Immature natural killer cell (primary cell): ENCODE results near the gene FOLR3. TPM values are rescaled to one million over a fixed set of nuclear protein-coding genes. Genes with fewer than 3 reads are reported as not detected.
A peak's percentile ranks its signal among the peaks of the same experiment; 100 is the strongest.
"Not testable (repeated sequence)": the region's sequence is repeated elsewhere in the genome, so short reads cannot be mapped to it uniquely, and the experiment has no call there.

Source experiments
- DNase-seq, 3 donors: peaks; one replicate each; pipeline ENCODE4 v3.0.0; 2022; ENCODE audit warnings: mixed read lengths in 1 of 3
- H3K27ac Mint-ChIP-seq, 6 donors: one replicate each; pipeline ENCODE4 v1.8.0; 2020; ENCODE audit warnings: mixed read lengths in 6 of 6, mild to moderate bottlenecking in 5 of 6, inconsistent platforms in 4 of 6, moderate library complexity in 3 of 6
- H3K27me3 Mint-ChIP-seq, 3 donors: one replicate each; pipeline ENCODE4 v1.8.0; 2020 to 2021; ENCODE audit warnings: low read depth in 3 of 3, mild to moderate bottlenecking in 3 of 3, mixed read lengths in 3 of 3, moderate library complexity in 3 of 3, inconsistent platforms in 1 of 3
- H3K36me3 Mint-ChIP-seq, 3 donors: one replicate each; pipeline ENCODE4 v1.8.0; 2020; ENCODE audit warnings: mixed read lengths in 3 of 3, inconsistent platforms in 2 of 3, mild to moderate bottlenecking in 2 of 3
- H3K4me1 Mint-ChIP-seq, 2 donors: one replicate each; pipeline ENCODE4 v1.8.0; 2020; ENCODE audit warnings: inconsistent platforms in 2 of 2, mild to moderate bottlenecking in 2 of 2, mixed read lengths in 2 of 2, moderate library complexity in 1 of 2
- H3K4me3 Mint-ChIP-seq, 5 donors: one replicate each; pipeline ENCODE4 v1.8.0; 2020; ENCODE audit warnings: mild to moderate bottlenecking in 5 of 5, mixed read lengths in 5 of 5, inconsistent platforms in 3 of 5, moderate library complexity in 3 of 5
- H3K9me3 Mint-ChIP-seq, 6 donors: one replicate each; pipeline ENCODE4 v1.8.0; 2020; ENCODE audit warnings: mild to moderate bottlenecking in 6 of 6, mixed read lengths in 6 of 6, inconsistent platforms in 4 of 6, moderate library complexity in 3 of 6
- polyA plus RNA-seq, 3 donors: library from polyadenylated mRNA; unstranded; fragments of 300-500 nt; fragmentation: Illumina TruSeq; gene quantifications; one replicate each; pipeline ENCODE4 v1.2.3, GENCODE V29; 2021

FOLR3 gene
- polyA plus RNA-seq, 3 donors from 2014 or later: 0.28 TPM; not detected in 2

DNA sequence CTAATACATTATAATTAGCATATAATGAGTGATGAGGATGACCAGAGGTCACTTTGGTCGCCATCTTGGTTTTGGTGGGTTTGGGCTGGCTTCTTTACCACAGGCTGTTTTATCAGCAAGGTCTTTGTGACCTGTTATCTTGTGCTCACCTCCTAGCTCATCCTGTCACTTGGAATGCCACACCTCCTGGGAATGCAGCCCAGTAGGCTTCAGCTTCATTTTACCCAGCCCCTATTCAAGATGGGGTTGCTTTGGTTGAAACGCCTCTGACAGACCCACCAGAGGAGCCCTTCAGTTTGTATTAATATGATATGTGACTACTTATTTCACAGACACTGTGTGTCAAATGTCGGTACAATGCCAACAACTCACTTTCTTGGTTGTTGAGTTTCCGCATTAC, 20.2 kb downstream of the FOLR3 start:
- H3K27me3 Mint-ChIP-seq: peaks cover 2 to 16% (median 4%) of the 10 kb centered on the region in 3 donors
- DNase-seq: no peak
- no peak overlapping the region for H3K4me3 Mint-ChIP-seq
- no peaks in the 10 kb centered on the region for H3K4me1 Mint-ChIP-seq
- H3K27ac Mint-ChIP-seq: no peak overlapping the region
- no peaks in the 10 kb centered on the region for H3K36me3 Mint-ChIP-seq
- H3K9me3 Mint-ChIP-seq: no peaks in the 10 kb centered on the region

DNA sequence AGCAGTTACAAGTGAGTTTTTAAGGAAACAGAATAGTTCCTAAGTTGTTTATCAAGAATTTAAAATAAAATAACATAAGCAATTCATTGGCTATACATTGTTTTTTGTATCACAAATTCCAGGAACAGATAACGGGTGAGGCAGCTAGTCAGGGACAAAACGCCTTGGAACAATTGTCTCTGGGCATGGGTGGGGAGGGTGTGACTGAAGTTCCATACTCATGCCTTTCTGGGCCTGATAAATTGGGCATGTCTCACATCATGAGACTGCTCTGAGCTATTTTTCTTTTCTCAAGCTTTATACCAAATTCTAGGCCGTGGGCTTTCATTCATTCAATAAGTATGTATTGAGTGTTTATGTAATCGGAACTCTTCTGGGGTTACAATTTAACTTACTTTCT, 21.6 kb downstream of the FOLR3 start:
- H3K27me3 Mint-ChIP-seq: peaks cover 1 to 13% (median 4%) of the 10 kb centered on the region in 3 donors
- no peaks in the 10 kb centered on the region for H3K36me3 Mint-ChIP-seq
- H3K27ac Mint-ChIP-seq: no peak overlapping the region
- no peaks in the 10 kb centered on the region for H3K4me1 Mint-ChIP-seq
- no peak for DNase-seq
- no peaks in the 10 kb centered on the region for H3K9me3 Mint-ChIP-seq
- no peak overlapping the region for H3K4me3 Mint-ChIP-seq

DNA sequence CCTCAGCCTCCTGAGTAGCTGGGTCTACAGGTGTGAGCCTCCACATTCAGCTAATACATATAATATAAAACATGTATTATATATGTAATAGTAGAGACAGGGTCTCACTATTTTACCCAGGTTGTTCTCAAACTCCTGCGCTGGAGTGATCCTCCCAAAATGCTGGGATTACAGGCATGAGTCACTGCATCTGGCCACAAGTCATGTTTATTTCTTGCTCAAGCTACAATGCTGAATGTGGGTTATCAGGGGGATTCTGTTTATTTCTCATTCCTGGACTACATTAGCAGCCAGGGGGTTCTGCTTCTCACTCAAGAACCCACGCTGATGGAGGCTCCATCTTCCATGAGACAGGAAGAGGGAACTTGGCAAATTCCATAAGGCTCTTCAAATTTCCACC, 24.8 kb downstream of the FOLR3 start:
- H3K4me1 Mint-ChIP-seq: no peaks in the 10 kb centered on the region
- no peak overlapping the region for H3K4me3 Mint-ChIP-seq
- no peak overlapping the region for H3K27ac Mint-ChIP-seq

DNA sequence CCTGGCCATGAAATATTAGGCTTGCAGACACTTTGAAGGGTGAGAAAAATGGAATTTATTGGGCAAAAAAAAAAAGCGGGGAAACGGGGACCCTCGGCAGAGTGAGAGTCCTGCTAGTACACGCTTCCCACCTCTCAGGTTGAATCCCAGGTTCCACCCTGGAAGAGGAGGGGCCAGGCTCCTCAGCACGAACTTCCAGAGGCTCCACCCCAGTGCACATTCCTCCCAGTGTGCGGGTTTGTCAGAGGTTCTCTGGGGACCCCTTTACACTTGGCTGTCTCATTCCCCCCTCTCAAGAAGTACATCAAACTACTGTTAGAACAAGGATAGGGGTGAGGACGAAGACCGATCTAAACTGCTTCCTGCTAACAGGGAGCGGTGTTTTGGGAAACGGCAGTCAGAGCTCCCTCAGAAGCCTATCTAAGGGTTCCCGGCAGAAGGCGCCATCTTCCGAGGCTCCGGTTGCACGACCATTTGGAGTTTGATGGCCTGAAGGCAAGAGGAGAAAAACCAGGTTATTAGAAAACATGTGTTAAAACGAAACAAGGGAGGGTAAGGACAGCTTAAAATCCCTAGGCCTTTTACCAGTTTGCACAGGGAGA, 27.5 kb downstream of the FOLR3 start:
- Mint-ChIP-seq H3K27me3 (peaks cover 0 to 2% (median 0%) of the 10 kb centered on the region in 3 donors), H3K36me3 (no peaks in the 10 kb centered on the region), H3K4me3 (no peak overlapping the region), H3K27ac (no peak overlapping the region), H3K4me1 (no peaks in the 10 kb centered on the region), H3K9me3 (no peaks in the 10 kb centered on the region)
- no peak for DNase-seq

More for the DNA sequence above, 24.8 kb downstream of the FOLR3 start:
- Mint-ChIP-seq H3K27me3 (peaks cover 0 to 5% (median 4%) of the 10 kb centered on the region in 3 donors), H3K36me3 (no peaks in the 10 kb centered on the region), H3K9me3 (no peaks in the 10 kb centered on the region)
- DNase-seq: no peak

DNA sequence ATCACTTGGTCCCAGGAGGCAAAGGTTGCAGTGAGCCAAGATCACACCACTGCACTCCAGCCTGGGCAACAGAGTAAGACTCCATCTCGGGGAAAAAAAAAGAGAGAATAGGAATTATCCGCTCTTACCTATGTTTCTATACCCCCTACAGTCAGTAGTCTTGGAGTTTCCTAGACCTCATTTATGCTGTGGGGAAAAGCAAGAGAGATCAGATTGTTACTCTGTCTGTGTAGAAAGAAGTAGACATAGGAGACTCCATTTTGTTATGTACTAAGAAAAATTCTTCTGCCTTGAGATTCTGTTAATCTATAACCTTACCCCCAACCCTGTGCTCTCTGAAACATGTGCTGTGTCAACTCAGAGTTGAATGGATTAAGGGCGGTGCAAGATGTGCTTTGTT, 28.7 kb downstream of the FOLR3 start:
- H3K36me3 Mint-ChIP-seq, H3K4me1 Mint-ChIP-seq, DNase-seq, H3K27me3 Mint-ChIP-seq, H3K4me3 Mint-ChIP-seq, H3K9me3 Mint-ChIP-seq, H3K27ac Mint-ChIP-seq: not testable (repeated sequence)

DNA sequence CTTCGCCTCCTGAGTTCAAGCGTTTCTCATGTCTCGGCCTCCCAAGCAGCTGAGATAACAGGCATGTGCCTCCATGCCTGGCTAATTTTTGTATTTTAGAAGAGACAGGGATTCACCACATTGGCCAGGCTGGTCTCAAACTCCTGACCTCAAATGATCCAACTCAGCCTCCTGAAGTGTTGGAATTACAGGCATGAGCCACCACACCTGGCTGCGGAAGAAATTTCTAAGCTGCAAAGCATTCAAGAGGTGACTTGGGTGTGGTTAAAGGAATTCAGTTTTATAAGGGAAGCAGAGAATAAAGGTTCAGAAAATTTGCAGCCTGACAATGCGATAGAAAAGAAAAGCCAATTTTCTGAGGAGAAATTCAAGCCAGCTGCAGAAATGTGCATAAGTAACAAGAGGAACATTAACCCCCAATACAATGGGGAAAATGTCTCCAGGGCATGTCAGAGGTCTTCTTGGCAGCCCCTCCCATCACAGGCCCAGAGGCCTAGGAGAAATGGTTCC, 33.6 kb downstream of the FOLR3 start:
- not testable (repeated sequence) for H3K9me3 Mint-ChIP-seq, H3K27me3 Mint-ChIP-seq, H3K27ac Mint-ChIP-seq, H3K4me3 Mint-ChIP-seq, DNase-seq, H3K36me3 Mint-ChIP-seq
- peaks cover 12 to 15% of the 10 kb centered on the region in 2 donors for H3K4me1 Mint-ChIP-seq

DNA sequence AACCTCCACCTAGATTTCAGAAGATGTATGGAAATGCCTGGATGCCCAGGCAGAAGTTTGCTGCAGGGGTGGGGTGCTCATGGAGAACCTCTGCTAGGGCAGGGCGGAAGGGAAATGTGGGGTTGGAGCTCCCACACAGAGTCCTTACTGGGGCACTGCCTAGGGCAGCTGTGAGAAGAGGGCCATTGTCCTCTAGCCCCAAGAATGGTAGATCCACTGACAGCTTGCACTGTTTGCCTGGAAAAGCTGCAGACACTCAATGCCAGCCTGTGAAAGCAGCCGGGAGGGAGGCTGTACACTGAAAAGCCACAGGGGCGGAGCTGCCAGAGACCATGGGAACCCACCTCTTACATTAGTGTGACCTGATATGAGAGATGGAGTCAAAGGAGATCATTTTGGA, 34.2 kb downstream of the FOLR3 start:
- DNase-seq, H3K27me3 Mint-ChIP-seq, H3K9me3 Mint-ChIP-seq, H3K36me3 Mint-ChIP-seq: not testable (repeated sequence)
- Mint-ChIP-seq H3K4me1 (peaks cover 12 to 15% of the 10 kb centered on the region in 2 donors), H3K27ac (peak overlapping the region in 2 of 6 donors; percentile 0 to 70), H3K4me3 (peak overlapping the region in 2 of 5 donors; percentile 10 to 38)

DNA sequence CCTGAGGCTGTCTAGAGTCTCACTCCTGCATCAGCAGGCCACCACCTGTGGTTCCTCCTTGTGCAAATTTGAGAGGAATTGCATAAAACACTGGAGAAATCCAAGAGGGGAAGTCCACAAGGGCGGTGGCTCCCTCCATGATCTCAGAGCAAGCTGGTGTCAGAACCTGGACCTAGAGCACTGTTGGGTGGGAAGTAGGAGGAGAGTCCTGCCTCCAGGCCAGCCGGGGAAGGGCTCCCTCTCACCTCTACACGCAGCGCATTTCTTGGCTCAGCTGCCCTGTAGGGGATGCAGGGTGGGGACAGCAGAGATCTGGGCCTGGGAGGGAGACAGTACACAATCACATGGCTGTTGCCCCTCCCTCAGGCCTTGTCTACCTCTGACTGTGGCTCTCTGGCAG, 36.5 kb downstream of the FOLR3 start:
- H3K4me1 Mint-ChIP-seq: peaks cover 12 to 15% of the 10 kb centered on the region in 2 donors
- not testable (repeated sequence) for H3K36me3 Mint-ChIP-seq, H3K27me3 Mint-ChIP-seq, DNase-seq, H3K27ac Mint-ChIP-seq, H3K9me3 Mint-ChIP-seq, H3K4me3 Mint-ChIP-seq

DNA sequence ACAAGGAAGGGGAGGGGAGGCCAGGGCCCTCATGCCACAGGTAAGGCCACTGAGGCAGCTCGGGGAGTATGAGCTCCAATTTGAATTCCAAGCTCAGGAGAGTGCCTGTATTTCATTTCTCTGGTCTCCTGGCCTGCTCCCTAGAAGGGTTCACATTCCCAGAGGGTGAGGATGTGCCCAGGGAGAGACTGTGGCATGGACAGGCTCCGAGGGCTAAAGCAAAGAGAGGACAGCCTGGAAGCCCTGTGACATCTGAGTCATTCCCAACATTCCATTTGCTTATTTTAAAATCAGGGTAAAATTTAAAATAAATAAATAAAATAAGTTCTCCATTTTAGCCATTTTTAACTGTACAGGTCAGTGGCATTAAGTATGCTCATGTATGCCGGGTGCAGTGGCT, 37.8 kb downstream of the FOLR3 start:
- DNase-seq: no peak
- Mint-ChIP-seq H3K4me3 (no peak overlapping the region), H3K27ac (no peak overlapping the region), H3K4me1 (peaks cover 12 to 15% of the 10 kb centered on the region in 2 donors), H3K9me3 (no peaks in the 10 kb centered on the region), H3K36me3 (no peaks in the 10 kb centered on the region), H3K27me3 (peaks cover 0 to 2% (median 2%) of the 10 kb centered on the region in 3 donors)

DNA sequence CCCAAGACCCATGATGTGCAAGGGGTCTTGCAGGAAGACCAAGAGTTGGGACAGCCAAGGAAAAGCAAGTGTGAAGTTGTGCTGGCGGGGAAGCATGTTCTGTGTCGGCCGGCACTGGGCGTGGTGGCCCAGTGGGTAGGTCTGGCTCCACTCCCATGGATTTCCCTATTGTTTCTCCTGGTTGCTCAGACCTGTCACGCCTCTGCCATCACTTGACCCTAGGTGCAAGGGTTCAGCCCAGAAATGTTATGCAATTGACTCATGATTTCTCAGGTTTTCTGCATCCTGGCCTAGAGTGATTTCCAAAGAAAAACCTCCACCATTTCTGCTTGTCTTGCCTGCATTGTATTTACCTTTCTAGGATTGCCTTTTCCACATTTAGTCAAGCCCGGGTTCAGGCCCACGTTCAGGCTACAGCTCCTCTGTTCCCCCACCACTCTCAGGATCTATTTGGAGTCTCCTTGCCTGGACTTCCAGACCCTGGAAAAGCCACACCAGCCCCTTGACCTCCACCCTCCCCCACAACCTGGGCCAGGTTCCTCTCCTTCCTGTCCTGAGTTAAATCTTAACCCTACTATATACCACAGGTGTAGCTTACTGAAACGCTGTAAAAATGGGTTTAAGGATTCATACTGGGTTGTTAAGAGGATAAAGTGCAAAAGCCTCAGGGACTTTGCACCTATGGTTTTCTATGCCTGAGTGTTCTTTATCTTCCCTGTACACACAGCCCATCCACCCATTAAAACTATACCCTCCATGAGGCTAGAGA, 39.0 kb downstream of the FOLR3 start:
- peaks cover 0 to 2% (median 2%) of the 10 kb centered on the region in 3 donors for H3K27me3 Mint-ChIP-seq
- no peak for DNase-seq
- H3K36me3 Mint-ChIP-seq: no peaks in the 10 kb centered on the region
- H3K4me1 Mint-ChIP-seq: peaks cover 12 to 13% of the 10 kb centered on the region in 2 donors
- H3K4me3 Mint-ChIP-seq: no peak overlapping the region
- H3K9me3 Mint-ChIP-seq: no peaks in the 10 kb centered on the region
- H3K27ac Mint-ChIP-seq: no peak overlapping the region

DNA sequence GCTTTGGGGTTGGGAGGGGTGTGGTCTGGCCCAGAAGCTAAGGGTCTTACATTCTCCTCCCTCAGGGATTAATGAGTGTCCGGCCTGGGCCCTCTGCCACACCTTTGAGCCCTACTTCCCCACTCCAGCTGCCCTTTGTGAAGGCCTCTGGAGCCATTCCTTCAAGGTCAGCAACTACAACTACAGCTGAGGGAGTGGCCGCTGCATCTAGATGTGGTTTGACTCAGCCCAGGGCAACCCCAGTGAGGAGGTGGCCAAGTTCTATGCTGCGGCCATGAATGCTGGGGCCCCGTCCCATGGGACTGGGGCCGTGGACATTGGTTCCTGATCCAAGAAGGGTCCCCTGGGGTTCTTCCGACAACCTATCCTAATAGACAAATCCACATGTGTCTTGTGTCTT, 42.1 kb downstream of the FOLR3 start:
- Mint-ChIP-seq H3K27ac (no peak overlapping the region), H3K27me3 (peaks cover 2 to 6% (median 3%) of the 10 kb centered on the region in 3 donors), H3K4me1 (no peaks in the 10 kb centered on the region), H3K4me3 (no peak overlapping the region), H3K9me3 (no peaks in the 10 kb centered on the region), H3K36me3 (no peaks in the 10 kb centered on the region)
- DNase-seq: no peak

DNA sequence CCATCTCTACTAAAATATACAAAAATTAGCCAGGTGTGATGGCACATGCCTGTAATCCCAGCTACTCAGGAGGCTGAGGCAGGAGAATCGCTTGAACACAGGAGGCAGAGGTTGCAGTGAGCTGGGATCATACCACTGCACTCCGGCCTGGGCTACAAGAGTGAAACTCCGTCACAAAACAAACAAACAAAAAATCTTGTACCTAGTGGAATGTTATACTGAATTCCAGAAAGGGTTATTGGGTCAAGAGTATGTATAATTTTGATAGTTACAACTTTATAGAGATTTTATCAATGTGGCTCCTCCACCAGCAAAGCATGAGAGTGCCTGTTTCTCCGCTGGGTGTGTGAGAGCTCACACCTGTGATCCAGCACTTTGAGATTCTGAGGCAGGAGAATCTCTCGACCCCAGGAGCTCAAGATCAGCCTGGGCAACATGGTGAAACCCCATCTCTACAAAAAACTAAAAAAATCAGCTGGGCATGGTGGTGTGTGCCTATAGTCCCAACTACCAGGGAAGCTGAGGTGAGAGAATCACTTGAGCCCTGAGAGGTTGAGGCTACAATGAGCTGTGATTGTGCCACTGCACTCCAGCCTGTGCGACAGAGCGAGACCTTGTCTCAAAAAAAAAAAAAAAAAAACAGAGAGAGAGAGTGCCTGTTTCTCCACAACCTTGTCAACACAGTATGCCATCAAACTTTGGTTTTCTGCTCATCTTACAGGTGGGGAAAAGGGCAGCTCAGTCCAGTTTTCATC, 43.7 kb downstream of the FOLR3 start:
- H3K9me3 Mint-ChIP-seq: no peaks in the 10 kb centered on the region
- no peak overlapping the region for H3K27ac Mint-ChIP-seq
- H3K4me3 Mint-ChIP-seq: no peak overlapping the region
- DNase-seq: no peak
- H3K4me1 Mint-ChIP-seq: no peaks in the 10 kb centered on the region
- peaks cover 2 to 6% (median 4%) of the 10 kb centered on the region in 3 donors for H3K27me3 Mint-ChIP-seq
- H3K36me3 Mint-ChIP-seq: no peaks in the 10 kb centered on the region

DNA sequence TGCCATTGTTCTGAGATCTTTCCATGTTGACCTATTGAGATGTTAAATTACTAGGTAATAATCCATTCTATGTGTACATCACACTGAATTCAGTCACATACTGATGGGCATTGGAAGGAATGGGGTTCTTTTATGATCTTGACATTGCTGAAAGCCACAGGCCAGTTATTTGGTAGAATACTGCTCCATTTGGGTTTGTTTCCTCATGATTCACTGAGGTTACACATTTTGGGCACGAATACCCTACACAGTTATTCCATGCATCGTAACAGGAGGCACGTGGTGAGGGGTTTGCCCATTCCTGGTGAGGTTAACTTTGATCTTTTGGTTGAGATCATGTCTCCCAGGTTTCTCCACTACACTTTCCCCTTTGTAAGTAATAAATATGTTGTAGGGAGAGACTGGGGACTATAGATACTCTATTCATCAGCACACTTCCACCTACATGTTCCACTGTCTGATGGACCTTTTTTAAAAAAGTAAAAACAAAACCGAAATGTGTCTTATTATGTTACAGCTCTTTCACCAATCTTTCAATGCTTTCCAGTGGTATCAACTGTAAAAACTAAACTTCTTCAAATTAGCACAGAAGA, 44.4 kb downstream of the FOLR3 start:
- no peak overlapping the region for H3K27ac Mint-ChIP-seq

More for the DNA sequence above, 44.4 kb downstream of the FOLR3 start:
- no peaks in the 10 kb centered on the region for H3K4me1 Mint-ChIP-seq
- no peaks in the 10 kb centered on the region for H3K36me3 Mint-ChIP-seq
- no peak overlapping the region for H3K4me3 Mint-ChIP-seq
- DNase-seq: no peak
- H3K27me3 Mint-ChIP-seq: peaks cover 2 to 6% (median 4%) of the 10 kb centered on the region in 3 donors
- no peaks in the 10 kb centered on the region for H3K9me3 Mint-ChIP-seq
